ENCODE results near the gene VWA8. TPM values are rescaled to one million over a fixed set of nuclear protein-coding genes. Genes with fewer than 3 reads are reported as not detected.
"Not testable (repeated sequence)": the region's sequence is repeated elsewhere in the genome, so short reads cannot be mapped to it uniquely, and the experiment has no call there.

The VWA8 gene
- total RNA-seq, 1 experiment from 2014 or later, result 7.3 TPM

DNA sequence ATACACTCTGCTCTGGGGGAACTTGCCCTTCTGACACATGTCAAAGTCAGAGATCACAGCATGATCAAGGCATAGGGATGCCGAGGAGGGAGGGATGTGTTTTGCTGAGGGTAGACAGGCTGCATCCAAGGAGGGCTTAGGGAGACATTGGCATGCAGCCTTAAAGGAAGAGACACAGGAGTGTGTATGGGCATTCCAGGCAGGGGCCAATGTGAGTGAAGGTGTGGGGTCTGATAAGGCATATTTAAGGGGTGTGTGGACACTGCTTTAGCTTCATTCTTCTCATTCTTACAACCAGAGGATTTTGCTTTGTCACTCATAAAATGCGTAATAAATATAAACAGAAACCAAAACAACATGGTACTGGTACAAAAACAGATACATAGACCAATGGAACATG is 310.2 kb downstream of the VWA8 start:
- no peak for DNase-seq (ENCODE audit: low read depth)

DNA sequence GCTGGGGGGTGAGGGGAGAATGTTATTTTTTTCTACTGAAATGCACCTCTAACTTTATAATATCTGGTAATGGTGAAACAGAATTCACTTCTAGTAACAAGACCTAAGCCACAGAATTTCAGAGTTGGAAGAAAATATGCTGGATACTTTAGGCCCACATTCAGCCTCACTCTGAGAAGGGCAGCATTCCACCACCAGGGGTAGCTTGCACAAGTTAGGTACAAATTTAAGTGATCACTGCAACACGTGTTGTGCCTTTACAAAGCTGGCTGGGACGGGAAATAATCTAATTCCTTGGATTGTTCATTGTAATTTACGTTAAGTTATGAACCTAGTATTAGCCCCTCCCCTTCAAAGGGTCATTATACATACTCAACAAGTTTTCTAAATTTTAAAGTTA is 311.2 kb downstream of the VWA8 start:
- no peak for DNase-seq (ENCODE audit: low read depth)

DNA sequence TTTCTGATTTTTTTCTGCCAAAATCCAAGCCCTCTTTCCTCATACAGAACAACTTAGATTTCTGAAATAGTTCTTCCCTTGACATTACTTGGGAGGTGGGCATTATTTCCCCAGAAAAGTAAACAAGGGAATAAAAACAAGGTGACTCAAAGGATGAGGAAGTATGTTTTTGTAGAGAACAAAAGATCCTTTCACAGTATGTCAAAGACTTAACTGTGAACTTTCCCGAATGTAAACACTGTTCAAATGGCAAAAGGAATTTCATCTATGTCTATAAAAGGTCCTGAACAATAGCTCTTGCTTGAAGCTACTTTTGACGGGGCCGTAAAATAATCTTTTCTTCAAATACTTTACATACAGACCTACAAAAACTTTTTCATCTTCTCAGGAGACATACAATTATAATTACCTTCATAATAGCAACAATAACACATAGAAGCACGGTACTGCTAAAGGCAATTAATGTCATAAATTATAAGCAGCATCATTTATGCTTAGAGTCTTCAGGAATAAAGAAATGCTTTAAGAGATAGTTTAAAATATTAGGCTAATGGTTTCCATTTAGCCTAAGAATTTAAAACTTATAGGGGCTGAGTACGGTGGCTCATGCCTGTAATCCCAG is 312.5 kb downstream of the VWA8 start:
- DNase-seq (ENCODE audit: low read depth), result peak; percentile 83

DNA sequence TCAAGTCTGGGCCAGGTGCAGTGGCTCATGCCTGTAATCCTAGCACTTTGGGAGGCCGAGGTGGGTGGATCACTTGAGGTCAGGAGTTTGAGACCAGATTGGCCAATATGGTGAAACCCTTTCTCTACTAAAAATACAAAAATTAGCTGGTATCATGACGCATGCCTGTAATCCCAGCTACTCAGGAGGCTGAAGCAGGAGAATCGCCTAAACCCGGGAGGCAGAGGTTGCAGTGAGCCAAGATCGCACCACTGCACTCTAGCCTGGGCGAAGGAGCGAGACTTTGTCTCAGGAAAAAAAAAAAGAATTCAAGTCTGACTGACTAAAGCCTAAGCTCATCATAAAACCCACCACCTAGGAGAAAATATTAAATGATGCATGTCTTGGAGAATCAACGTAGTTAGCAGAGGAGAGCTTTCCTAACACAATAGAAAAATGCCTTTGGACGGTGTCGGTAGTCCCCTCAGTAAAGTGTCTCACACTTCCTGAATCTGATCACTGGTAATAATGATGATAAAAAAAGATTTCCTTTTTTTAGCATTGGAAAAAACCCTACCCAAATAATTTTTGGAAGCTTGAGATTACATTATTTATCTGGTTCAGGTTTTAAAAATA is 313.1 kb downstream of the VWA8 start:
- DNase-seq (ENCODE audit: low read depth), result not testable (repeated sequence)

DNA sequence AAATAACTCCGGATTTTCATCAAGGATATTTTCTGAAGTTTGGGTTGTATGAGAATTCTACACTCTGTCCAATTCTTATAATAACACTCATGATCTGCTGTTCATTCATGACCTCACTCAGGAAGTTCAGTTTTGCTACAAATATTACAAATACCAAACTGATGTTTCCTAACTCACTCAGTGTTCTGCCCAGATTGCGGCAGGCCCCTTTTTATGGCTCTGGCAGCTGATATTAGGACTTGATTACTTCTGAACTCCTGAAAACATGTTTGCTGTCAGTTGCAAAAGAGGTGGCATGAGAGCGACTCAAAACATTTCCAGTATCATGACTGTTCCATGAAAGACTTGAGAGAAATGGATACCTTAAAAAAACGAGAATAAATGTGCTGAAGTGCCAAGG is 315.6 kb downstream of the VWA8 start:
- peak; percentile 59 for DNase-seq (ENCODE audit: low read depth)

DNA sequence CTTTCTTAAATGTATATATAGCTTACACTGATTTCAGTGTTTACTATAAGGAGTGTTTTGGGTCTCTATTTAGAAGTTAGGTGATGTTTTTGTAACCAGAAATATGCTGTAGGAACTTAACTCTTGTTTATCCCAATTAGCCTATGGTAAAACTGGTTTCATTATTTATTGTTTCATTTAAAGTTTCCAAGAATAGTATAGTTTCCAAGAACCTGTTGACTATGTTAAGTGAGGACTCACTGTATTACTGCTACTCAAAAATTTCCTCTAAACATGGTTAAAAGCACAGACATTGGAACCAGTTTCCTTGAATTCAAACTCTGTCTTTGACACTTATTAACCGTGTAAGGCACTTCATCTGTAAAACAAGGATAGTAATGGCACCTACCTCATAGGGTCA is 316.2 kb downstream of the VWA8 start:
- no peak for DNase-seq (ENCODE audit: low read depth)

DNA sequence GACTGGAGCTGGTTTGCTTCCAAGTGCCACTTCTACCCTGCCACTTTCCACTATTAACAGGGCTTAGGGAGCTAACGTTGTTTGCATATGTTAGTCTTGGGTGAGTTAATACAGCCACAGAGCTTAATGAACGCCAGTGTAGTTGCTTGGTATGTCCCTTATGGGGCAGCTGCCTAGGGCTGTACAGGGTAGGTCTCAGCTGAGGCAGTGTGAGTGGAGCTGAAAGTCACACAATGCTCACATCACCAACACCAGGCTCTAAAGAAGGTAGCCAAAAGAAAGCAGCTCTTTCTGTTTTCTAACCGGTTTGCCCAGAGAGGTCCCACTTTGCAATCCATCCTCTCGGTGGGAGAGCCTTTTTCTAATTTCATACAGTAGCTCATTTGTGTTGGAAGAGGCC is 317.4 kb downstream of the VWA8 start:
- no peak for DNase-seq (ENCODE audit: low read depth)

DNA sequence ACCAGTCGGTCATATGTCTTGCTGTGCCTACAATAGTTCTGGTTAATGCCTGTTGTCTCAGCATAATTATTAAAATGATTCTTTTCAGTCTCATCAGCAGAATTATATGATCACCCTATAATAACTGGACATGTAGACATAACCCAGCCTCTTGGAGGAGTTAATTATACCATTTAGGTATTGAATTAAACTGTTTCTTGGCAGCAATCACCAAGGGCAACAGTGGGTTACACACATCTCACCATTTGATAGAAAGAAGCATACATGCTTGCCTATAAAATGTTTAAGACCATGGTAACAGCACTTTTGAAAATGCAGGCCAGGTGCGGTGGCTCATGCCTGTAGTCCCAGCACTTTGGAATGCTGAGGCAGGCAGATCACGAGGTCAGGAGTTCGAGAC is 318.9 kb downstream of the VWA8 start:
- no peak for DNase-seq (ENCODE audit: low read depth)

DNA sequence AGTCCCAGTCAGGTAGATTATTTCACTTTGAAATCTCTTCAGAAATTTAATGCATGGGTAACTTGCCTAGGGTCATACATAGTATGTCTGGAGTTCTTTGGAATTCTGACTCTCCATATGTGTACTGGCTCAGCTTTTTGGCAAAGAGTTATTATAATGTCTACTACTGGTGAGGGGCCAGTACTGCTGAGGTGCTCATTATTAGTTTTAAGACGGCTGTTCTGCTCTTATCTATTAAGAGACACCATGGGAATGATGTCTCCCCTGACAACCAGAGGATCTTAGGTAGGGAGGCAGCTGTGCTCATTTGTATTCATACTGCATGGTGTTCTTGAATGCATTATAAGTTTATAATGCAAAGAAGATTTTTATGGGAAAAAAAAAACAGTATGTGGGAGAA is 319.5 kb downstream of the VWA8 start:
- no peak for DNase-seq (ENCODE audit: low read depth)

DNA sequence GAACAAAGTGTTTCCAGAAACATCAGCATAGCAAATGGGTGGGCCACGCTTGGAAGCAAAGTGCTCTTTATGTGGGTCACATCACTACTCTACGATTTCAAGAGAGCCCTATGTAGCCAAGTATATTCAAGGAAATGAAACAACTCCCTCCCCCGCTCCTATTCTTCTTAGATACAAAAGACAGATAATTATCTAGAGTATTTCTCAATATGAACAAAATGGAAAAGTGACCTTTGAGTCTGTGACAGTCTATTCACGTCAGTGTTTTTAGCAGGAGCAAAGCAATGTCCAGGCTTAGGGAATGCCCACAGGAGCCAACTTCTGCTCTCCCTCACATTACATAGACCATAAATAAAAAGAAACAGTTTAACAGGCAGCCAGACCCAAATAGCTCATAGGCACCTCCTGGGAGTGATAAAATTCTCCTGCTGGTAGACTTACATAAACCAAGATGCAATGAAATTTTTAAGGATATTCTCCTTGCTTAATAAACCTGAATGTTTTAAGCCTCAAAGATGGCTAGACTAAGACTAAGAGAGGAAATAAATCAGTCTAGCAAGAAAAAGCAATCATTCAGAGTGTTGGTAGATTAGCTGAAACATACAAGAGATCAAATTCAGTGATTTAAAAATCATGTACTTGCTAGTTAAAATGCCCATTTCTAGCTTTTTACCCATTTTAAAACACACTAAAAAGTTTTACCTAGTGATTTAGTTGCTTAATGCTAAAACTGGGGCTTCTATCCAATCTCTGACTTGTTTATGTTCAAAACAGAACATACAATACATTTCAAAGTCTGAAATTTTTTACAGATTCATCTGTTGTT is 320.7 kb downstream of the VWA8 start:
- no peak for DNase-seq (ENCODE audit: low read depth)

DNA sequence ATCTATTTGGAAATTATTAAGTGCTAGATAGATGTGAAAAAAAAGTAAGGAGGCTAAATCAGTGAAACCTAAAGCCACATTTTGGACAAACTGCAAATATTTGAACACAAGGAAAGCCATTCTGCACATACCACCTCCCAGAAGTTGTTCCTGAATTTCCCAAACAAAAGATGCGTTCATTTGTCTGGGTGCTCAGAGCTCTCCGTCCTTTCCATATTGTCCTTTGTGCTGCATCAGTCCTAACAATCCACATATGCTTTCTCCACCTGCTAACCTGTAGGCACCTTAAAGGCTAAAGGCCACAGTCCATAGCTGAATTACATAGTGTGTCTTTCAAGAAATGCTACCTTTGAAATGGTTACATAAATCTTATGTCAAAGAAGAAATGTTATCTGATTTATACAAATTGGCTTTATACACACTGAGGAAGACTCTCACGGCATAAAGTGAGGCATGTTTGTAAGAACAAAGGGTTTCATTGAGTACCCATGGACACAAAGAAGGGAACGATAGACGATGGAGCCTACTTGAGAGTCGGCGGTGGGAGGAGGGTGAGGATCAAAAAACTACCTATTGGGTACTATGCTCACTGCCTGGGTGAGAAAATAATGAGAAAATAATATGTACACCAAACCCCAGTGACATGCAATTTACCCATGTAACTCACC is 321.5 kb downstream of the VWA8 start:
- no peak for DNase-seq (ENCODE audit: low read depth)

DNA sequence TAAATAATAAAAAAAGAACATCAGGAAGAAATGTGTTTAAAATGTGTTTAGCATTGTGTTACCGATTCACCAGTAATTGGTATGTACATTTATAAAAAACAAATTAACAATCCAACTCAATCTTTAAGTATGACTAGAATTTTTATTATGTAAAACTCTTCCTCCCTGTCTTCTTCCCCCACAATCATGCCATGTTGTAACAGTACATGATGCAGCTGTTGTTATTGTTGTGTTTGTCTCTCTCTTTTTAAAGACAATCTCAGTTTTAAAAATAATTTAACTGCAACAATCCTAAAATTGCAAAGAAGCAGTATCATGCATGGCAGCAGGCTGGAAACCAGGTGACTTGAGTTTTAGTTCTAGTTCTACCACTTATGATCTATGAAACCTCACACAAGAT is 323.3 kb downstream of the VWA8 start:
- DNase-seq (ENCODE audit: low read depth), result no peak

DNA sequence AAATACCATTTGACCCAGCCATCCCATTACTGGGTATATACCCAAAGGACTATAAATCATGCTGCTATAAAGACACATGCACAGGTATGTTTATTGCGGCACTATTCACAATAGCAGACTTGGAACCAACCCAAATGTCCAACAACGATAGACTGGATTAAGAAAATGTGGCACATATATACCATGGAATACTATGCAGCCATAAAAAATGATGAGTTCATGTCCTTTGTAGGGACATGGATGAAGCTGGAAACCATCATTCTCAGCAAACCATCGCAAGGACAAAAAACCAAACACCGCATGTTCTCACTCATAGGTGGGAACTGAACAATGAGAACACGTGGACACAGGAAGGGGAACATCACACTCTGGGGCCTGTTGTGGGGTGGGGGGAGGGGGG is 323.9 kb downstream of the VWA8 start:
- DNase-seq (ENCODE audit: low read depth), result not testable (repeated sequence)

DNA sequence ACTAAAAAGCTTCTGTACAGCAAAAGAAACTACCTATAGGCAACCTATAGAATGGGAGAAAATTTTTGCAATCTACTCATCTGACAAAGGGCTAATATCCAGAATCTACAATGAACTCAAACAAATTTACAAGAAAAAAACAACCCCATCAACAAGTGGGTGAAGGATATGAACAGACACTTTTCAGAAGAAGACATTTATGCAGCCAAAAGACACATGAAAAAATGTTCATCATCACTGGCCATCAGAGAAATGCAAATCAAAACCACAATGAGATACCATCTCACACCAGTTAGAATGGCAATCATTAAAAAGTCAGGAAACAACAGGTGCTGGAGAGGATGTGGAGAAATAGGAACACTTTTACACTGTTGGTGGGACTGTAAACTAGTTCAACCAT is 324.3 kb downstream of the VWA8 start:
- not testable (repeated sequence) for DNase-seq (ENCODE audit: low read depth)

DNA sequence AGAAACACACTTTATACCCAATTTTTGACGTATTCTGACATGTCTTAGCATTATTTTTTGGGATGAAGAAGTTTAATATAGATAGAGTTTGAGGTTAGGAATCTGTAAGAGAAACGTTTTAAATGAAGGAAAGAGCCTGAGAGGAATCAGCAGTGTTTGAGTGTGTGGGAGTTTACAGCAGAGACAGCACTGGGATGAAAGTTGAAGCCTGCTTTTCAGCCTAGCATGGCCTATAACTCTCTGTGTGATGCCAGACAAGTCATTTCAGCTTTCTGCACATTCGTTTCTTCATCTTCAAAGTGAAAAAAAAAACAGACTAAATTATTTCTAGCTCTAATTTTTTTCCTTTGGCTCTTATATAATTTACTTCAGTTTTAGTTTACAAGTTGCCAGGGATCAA is 326.5 kb downstream of the VWA8 start:
- DNase-seq (ENCODE audit: low read depth), result no peak

DNA sequence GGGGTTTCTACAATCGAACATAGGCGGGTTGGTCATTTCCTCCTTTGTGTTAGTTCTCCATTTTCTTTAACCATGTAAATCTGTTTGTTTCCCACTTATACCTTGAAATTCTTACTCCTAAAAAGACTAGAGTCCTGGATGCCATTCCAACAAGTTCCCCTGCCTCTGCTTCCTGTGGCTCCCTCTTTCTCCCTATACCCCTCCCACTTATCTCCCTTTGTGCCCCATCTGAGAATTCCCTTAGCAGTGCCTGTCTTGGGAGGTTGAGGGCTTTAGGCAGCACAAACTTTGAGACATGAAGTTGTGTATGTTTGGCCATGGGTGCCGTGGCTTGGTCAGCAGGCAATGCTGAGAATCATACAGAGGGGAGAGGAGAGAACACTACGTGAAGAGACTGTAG is 327.1 kb downstream of the VWA8 start:
- DNase-seq (ENCODE audit: low read depth), result no peak

DNA sequence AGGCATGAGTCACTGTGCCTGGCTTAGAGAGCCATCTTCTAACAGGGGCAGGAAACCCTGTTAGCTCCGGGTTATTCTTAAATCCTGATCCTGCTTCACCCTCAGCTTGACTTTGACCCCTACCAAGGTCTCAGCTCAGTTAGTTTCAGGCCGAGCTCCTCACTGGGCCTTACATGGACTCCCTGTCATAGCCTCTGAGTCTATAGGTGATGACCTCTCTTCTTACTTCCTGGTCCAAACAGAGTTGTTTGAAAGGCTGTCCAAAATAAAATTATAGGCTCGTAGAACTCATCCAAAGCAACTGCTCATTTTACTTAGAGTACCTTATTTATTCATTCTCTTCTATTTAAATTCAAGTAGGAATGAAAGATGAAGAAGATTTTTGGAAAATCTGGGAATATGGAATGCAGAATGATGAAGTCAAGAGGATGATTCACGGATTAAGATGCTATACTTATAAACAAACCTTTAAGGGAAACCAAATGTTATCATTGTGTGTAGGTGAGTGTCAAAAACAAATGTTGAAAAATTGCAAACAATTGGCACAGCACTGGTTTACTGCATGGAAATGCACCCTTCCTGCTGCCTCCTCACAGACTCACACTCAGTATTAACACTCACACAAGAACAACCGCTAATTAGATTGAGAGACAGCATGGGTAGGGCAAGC is 329.5 kb downstream of the VWA8 start:
- DNase-seq (ENCODE audit: low read depth), result no peak

DNA sequence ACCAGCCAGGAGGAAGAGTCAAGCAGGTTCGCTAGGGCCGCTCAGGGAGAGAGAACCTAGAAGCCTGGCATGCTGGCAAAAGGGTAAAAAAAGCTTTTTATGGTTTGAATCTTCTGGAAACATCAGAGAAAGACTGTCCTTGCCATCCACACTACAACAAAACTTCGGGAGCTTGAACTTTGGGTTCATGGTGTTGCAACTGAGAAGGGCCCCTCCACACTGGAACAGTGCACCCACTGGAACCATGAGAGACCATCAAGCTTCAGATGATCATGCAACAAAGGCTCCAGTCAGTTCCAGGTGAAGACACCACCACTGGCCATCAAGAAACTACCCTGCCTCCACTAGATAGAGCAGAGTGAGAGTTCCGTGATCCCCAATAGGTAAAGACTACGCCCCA is 333.5 kb downstream of the VWA8 start:
- DNase-seq (ENCODE audit: low read depth), result no peak

DNA sequence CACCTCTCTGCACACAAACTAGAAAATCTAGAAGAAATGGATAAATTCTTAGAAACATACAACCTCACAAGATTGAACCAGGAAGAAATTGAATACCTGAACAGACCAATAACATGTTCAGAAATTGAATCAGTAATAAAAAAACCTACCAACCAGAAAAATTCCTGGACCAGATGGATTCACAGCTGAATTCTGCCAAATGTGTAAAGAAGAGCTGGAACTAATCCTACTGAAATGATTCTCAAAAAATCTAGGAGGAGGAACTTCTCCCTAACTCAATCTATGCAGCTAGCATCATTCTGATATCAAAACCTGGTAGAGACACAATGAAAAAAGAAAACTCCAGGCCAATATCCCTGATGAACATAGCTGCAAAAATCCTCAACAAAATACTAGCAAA is 336.9 kb downstream of the VWA8 start:
- DNase-seq (ENCODE audit: low read depth), result no peak

DNA sequence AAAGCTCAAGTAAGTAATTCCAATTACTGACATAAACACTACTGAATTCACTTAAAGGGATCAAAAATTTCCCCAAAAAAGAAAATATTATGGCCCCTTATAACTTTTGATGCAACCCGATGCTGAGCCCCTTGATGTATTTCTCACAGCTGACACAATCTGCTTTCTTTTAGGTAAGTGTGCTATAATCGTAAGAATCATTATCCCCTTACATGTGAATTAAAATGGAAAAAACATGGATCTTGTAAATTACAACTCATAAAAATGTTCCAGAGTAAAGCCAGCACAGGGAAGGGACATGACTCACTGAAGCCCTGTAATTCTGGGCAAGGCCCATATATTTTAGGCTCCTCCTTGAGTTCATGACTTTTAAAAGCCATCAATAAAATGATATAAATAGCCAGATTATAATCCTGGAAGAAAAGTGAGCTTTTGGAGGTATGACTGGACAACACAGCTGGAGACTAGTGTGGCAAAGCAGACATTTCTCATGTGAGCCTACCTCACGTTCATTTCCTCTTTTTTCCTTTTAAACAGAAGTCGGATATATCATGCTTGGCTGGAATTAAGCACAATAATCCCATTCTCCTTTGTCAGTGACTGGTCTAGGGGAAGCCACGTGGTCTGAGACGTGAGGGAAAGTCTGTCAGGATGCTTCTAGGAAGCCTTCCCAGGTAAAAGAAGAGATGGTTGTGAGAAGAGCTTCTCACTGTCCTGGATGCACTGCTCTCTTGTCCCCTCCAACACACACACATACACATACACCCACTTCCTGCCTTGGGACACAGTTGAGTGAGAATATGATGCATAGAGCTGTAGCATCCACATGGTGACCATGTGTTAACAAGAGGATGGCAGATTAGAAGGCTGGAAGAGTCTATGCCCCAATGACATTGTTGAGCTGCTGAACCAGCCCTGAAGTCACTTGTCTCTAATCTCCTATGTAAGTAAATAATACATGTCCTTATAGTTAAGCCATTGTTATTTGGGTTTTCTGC is 338.2 kb downstream of the VWA8 start:
- peak; percentile 30 for DNase-seq (ENCODE audit: low read depth)

Measured in HT1080 (cell line).